Keratinocyte (primary cell): ENCODE data around the gene MBTD1. TPM values are rescaled to one million over a fixed set of nuclear protein-coding genes. Genes with fewer than 3 reads are reported as not detected.

Source experiments
- DNase-seq: peaks from one replicate; pipeline ENCODE4 v3.0.0-alpha.2; 2011; ENCODE audit warnings: low read depth, missing footprints, low spot score
- FAIRE-seq: peaks from 2 replicates; lab custom pipeline; 2011; peaks lifted over from hg19 to GRCh38; lab: Jason Lieb, UNC
- H2AFZ ChIP-seq: 2 replicates; pipeline ENCODE4 v1.6.0; 2012; ENCODE audit warnings: low read length, control low read depth, inconsistent platforms; ENCODE audit not compliant: control insufficient read depth
- H3K27ac ChIP-seq: 2 replicates; pipeline ENCODE4 v1.5.1; 2011; ENCODE audit warnings: low read length; ENCODE audit not compliant: control insufficient read depth, insufficient read depth
- H3K27me3 ChIP-seq: 3 replicates; pipeline ENCODE4 v1.6.0; 2011; ENCODE audit warnings: low read length; ENCODE audit not compliant: control insufficient read depth, insufficient read depth; ENCODE audit errors: extremely low read depth
- H3K36me3 ChIP-seq, 2 experiments: 2 replicates in 1 of 2; 3 replicates in 1 of 2; pipeline ENCODE4 v1.5.1; 2011; ENCODE audit warnings: low read length in 2 of 2, mild to moderate bottlenecking in 1 of 2; ENCODE audit not compliant: control insufficient read depth in 2 of 2, insufficient read depth in 2 of 2; ENCODE audit errors: extremely low read depth in 1 of 2
- H3K4me1 ChIP-seq: 3 replicates; pipeline ENCODE4 v1.5.1; 2011; ENCODE audit warnings: low read length; ENCODE audit not compliant: control insufficient read depth, insufficient read depth; ENCODE audit errors: extremely low read depth
- H3K4me2 ChIP-seq: 3 replicates; pipeline ENCODE4 v1.6.0; 2011; ENCODE audit warnings: low read depth, low read length; ENCODE audit not compliant: control insufficient read depth, insufficient read depth; ENCODE audit errors: extremely low read depth
- H3K4me3 ChIP-seq, 3 experiments: fragments of 200-600 bp in 1 of 3; sonication (generic) in 1 of 3; 2 replicates in 2 of 3; 3 replicates in 1 of 3; pipeline ENCODE4 v1.5.1; 2011 to 2016; ENCODE audit warnings: low read length in 3 of 3, mild to moderate bottlenecking in 3 of 3, control low read depth in 2 of 3, inconsistent platforms in 1 of 3, low read depth in 1 of 3, mixed read lengths in 1 of 3, mixed run types in 1 of 3, moderate library complexity in 1 of 3; ENCODE audit not compliant: control insufficient read depth in 2 of 3, insufficient read depth in 2 of 3; ENCODE audit errors: extremely low read depth in 1 of 3
- H3K79me2 ChIP-seq: 2 replicates; pipeline ENCODE4 v1.6.0; 2012; ENCODE audit warnings: low read length; ENCODE audit not compliant: control insufficient read depth, insufficient read depth
- H3K9ac ChIP-seq: 3 replicates; pipeline ENCODE4 v1.6.0; 2011; ENCODE audit warnings: low read length; ENCODE audit not compliant: control insufficient read depth, insufficient read depth; ENCODE audit errors: extremely low read depth
- H3K9me1 ChIP-seq: 3 replicates; pipeline ENCODE4 v1.6.0; 2011; ENCODE audit warnings: low read length; ENCODE audit not compliant: control insufficient read depth, insufficient read depth; ENCODE audit errors: extremely low read depth
- H3K9me3 ChIP-seq: 2 replicates; pipeline ENCODE4 v1.5.1; 2012; ENCODE audit warnings: low read depth, low read length; ENCODE audit not compliant: control insufficient read depth
- H4K20me1 ChIP-seq: 3 replicates; pipeline ENCODE4 v1.6.0; 2011; ENCODE audit warnings: low read length; ENCODE audit not compliant: control insufficient read depth, insufficient read depth; ENCODE audit errors: extremely low read depth
- CTCF ChIP-seq, 3 experiments: IDR thresholded peaks in 1 of 3; conservative IDR thresholded peaks in 1 of 3; optimal IDR thresholded peaks in 1 of 3; 2 replicates in 2 of 3; 3 replicates in 1 of 3; pipeline versions ENCODE3 to v1.5.1; 2011; ENCODE audit warnings: low read length in 3 of 3, mild to moderate bottlenecking in 3 of 3, moderate library complexity in 2 of 3, control low read depth in 1 of 3, inconsistent platforms in 1 of 3; ENCODE audit not compliant: insufficient read depth in 2 of 3; ENCODE audit errors: extremely low read depth in 1 of 3
- EZH2 ChIP-seq: IDR thresholded peaks from one replicate; pipeline ENCODE4 v1.6.1; 2012; ENCODE audit warnings: inconsistent platforms, mild to moderate bottlenecking, low read length, moderate library complexity
- dilution Hi-C: fragments of 300-500 bp; cut with MboI; formaldehyde crosslinking; loops from one replicate; pipeline ENCODE4 v1.7.0; 2020; ENCODE audit warnings: low sequenced_read_pairs; ENCODE audit not compliant: extremely low pct_ligation_motif_present
- polyA plus RNA-seq, 5 experiments: library from polyadenylated mRNA; depleted of rRNA in 3 of 5; stranded (reverse) in 3 of 5; stranded (forward) in 1 of 5; unstranded in 1 of 5; fragments of >200 nt; gene quantifications; 1 replicate in 1 of 5; 2 replicates in 3 of 5; 3 replicates in 1 of 5; pipeline versions ENCODE4 v1.2.1 to v1.2.3, GENCODE V29; 2011 to 2012; ENCODE audit warnings: missing spikeins in 2 of 5, low read depth in 1 of 5, low replicate concordance in 1 of 5

Gene MBTD1
- polyA plus RNA-seq, 1 donor (not counting 4 experiments of a cell fraction or from before 2014, with no cell fraction given): 7.0 TPM

DNA sequence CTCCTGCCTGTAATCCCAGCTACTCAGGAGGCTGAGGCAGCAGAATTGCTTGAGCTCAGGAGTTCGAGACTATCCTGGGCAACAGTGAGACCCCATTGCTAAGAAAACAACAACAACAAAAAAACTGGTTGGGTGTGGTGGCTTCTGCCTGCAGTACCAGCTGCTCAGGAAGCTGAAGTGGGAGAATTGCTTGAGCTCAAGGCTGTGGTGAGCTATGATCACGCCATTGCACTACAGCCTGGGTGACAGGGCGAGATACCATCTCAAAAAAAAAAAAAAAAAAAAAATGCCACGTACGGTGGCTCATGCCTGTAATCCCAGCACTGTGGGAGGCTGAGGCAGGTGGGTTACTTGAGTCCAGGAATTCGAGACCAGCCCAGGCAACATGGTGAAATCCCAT is 59.6 kb downstream of the MBTD1 start:
- no peak overlapping the region for H2AFZ ChIP-seq
- DNase-seq: no peak
- FAIRE-seq: no peak
- H3K4me3 ChIP-seq: no peak overlapping the region
- no peaks in the 10 kb centered on the region for H3K27me3 ChIP-seq
- no peaks in the 10 kb centered on the region for H3K79me2 ChIP-seq
- H3K36me3 ChIP-seq: peaks cover 3 to 13% of the 10 kb centered on the region in 2 experiments
- H4K20me1 ChIP-seq: no peaks in the 10 kb centered on the region
- H3K4me2 ChIP-seq: no peak overlapping the region
- no peaks in the 10 kb centered on the region for H3K9me1 ChIP-seq
- TF ChIP-seq CTCF (optimal IDR thresholded peaks at IDR 0.05 in 1 of 3, IDR thresholded peaks at IDR 0.05 in 1 of 3, conservative IDR thresholded peaks at IDR 0.05 in 1 of 3; ENCODE audit: extremely low read depth in 1 of 3, insufficient read depth in 2 of 3, low read length in 3 of 3): no peak
- TF ChIP-seq EZH2: no peak
- H3K4me1 ChIP-seq: no peaks in the 10 kb centered on the region
- H3K9me3 ChIP-seq: no peaks in the 10 kb centered on the region
- dilution Hi-C loops: no loop called here
- no peak overlapping the region for H3K27ac ChIP-seq
- no peak overlapping the region for H3K9ac ChIP-seq

DNA sequence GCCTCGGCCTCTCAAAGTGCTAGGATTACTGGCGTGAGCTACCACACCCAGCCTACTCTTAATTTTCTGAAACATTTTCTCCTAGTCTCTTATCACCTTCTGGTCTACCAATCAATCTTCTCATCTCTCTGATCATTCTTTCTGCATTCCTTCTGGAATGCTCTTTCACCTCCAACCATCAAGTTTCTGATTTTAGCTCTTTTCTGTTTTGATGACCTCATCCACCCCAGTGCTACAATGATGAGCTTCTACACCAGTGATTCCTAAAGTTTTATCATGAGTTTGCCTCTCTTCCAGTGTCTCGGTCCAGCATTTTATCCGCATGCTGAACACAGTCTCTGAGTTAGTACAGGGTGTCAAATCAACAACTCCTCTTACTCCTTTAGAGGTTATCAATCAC is 62.1 kb downstream of the MBTD1 start:
- peaks cover 4 to 13% of the 10 kb centered on the region in 2 experiments for H3K36me3 ChIP-seq
- TF ChIP-seq CTCF (optimal IDR thresholded peaks at IDR 0.05 in 1 of 3, IDR thresholded peaks at IDR 0.05 in 1 of 3, conservative IDR thresholded peaks at IDR 0.05 in 1 of 3; ENCODE audit: extremely low read depth in 1 of 3, insufficient read depth in 2 of 3, low read length in 3 of 3) (no peak), EZH2 (no peak)
- no peak overlapping the region for H3K4me2 ChIP-seq
- no peak overlapping the region for H3K9ac ChIP-seq
- H3K9me1 ChIP-seq: no peaks in the 10 kb centered on the region
- FAIRE-seq: no peak
- H3K27me3 ChIP-seq: no peaks in the 10 kb centered on the region
- no peak overlapping the region for H3K27ac ChIP-seq
- no peak overlapping the region for H3K4me3 ChIP-seq
- no peak for DNase-seq
- no peak overlapping the region for H2AFZ ChIP-seq
- H4K20me1 ChIP-seq: no peaks in the 10 kb centered on the region
- H3K9me3 ChIP-seq: no peaks in the 10 kb centered on the region
- H3K4me1 ChIP-seq: no peaks in the 10 kb centered on the region
- dilution Hi-C loops: no loop called here
- H3K79me2 ChIP-seq: no peaks in the 10 kb centered on the region
